Non-pigmented ciliary epithelial cell (primary cell): ENCODE data around the gene AFM.
"Not testable (repeated sequence)": the region's sequence is repeated elsewhere in the genome, so short reads cannot be mapped to it uniquely, and the experiment has no call there.

Experiments
- DNase-seq: peaks from one replicate; pipeline ENCODE4 v3.0.0-alpha.2; 2010; ENCODE audit warnings: low read depth

Gene AFM

DNA sequence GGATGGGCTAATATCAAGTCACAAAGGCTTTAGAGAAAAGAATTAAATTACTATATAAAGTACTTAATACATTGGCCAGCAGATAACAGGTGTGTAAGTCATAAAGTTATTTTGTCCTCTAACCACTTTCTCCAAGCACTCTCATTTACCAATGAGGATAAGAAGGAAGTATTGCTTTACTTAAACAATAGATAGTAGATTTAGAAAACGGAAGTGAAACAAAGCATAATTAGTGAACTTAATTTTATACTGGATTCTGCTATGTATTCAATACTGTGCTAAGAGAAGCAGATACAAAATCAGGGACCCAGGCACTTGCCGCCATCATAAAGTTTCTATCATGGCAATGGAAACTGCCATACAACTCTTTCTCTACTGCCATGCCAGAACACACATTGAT lies 24.0 kb downstream of the AFM start:
- no peak for DNase-seq

DNA sequence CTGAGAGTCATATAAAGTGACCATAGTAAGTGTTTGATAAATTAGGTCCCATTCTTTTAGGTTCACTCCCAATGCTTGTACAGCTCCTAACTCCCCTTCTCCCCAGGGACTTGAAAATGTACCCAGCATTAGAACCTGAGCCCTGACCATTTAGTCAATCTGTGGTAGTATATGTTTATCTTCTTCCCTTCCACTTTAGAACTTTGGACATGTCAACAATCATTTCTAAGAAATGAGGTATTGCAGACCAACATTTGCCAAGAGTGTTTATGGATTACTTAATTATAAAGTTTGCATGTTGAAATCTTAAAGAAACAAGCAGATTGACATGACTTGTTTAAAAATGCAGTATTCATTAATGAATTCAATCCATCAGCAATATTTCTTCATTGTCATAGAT lies 26.0 kb downstream of the AFM start:
- DNase-seq, result no peak

DNA sequence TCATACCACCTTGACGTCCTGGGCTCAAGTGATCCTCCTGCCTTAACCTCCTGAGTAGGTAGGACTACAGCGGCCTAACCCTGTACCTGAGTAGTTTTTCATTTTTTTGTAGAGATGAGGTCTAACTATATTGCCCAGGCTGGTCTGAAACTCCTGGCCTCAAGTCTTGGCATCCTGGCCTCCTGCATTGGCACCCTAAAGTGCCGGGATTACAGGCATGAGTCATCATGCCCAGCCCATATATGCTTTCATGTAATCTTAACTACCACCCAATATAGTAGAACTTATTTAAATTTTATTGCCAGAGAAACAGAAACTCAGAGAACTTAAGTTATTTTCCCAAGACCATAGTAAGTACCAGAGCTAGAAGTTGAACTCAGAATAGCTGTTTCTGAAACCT lies 27.1 kb downstream of the AFM start:
- no peak for DNase-seq

DNA sequence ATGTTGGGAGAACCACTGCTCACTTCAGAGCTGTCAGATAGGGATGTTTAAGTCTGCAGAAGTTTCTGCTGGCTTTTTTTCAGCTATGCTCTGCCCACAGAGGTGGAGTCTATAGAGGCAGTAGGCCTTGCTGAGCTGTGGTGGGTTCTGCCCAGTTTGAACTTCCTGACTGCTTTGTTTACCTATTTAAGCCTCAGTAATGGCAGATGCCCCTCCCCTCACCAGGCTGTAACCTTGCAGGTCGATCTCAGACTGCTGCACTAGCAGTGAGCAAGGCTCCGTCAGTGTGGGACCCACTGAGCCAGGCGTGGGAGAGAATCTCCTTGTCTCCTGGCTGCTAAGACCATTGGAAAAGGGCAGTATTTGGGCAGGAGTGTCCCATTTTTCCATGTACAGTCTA lies 36.8 kb downstream of the AFM start:
- no peak for DNase-seq

DNA sequence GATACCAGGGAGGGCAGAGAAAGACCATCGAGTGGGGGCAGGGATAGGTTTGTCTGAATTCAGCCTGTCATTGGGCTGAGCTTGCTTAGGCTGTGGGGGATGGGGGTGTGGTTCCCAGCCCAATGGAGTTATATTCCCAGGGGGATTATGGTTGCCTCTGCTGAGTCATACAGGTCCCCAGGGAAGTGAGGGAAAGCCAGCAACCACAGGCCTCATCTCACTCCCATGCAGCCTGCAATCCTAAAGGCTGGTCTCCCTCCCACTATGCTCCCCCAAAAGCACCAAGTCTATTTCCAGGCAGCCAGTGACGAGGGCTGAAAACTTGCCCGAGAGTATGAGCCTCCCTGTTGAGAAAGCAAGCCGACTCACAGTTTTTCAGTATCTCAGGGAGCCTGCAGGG lies 39.3 kb downstream of the AFM start:
- DNase-seq, result peak; percentile 71

DNA sequence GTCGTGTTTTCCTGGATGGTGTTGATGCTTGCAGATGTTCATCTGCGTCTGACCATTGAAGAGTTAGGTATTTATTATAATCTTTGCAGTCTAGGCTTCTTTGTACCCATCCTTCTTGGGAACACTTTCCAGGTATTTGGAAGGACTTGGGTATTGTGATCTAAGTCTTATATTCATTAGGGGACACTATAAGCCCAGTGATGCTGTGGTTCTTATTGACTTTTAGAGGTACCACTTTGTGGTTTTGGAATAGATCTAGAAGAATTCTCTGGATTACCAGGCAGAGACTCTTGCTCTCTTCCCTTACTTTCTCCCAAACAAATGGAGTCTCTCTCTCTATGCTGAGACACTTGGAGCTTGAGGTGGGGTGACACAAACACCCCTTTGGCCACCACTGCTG lies 41.6 kb downstream of the AFM start:
- no peak for DNase-seq

DNA sequence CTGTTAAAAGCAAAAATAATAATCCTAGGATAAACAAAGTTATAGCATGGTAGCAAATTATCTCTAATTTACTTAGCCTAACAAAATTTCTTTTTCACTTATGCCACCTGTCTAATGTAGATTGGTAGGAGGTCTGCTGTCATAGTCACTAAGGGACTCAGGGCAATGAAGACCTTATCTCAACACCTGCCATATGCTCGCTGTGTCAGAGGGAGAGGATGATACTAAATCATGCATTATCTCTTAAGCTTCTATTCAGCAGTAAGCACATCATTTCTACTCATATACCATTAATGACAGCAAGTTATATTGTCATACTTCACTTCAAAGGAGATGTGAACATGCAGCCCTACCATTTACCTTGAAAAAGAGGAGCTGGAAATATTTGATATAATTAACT lies 44.1 kb downstream of the AFM start:
- DNase-seq, result no peak

DNA sequence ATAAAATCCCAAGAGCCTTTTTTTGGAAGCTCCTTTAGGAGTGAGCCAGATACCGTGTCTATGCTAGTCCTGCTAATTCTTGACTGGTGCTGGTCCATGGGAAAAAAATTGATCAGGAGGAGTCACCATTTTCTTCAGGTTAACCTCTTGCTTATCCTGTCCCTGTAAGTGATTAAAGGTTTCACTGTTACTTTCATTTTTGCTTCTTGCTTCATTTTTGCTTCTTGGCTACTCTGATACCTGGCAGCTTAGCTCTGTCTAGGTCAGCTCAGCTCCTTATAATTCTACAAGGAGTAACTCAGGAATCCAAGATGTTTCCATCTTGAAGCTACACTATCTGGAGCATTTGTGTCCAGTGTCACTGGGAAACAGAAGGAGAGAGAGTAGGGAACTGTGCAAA lies 45.7 kb downstream of the AFM start:
- no peak for DNase-seq

DNA sequence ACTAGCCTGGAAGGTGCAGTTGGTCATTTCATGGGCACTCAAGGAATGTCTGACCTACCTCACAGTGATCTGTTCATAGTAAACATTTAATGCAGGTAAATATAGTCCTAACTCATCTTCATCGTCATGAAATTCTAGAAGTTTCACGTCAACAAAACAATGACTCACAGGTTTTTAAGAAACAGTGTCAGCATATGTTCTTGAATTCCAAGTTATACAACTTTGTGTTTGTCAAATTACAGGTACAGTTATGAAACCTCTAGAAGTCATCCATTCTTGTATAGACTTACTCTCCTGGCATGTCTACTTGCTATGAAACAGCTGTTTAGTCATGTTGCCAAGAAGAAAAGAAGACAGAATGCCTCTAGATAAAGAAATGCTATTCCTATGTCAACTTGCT lies 46.6 kb downstream of the AFM start:
- DNase-seq, result no peak

DNA sequence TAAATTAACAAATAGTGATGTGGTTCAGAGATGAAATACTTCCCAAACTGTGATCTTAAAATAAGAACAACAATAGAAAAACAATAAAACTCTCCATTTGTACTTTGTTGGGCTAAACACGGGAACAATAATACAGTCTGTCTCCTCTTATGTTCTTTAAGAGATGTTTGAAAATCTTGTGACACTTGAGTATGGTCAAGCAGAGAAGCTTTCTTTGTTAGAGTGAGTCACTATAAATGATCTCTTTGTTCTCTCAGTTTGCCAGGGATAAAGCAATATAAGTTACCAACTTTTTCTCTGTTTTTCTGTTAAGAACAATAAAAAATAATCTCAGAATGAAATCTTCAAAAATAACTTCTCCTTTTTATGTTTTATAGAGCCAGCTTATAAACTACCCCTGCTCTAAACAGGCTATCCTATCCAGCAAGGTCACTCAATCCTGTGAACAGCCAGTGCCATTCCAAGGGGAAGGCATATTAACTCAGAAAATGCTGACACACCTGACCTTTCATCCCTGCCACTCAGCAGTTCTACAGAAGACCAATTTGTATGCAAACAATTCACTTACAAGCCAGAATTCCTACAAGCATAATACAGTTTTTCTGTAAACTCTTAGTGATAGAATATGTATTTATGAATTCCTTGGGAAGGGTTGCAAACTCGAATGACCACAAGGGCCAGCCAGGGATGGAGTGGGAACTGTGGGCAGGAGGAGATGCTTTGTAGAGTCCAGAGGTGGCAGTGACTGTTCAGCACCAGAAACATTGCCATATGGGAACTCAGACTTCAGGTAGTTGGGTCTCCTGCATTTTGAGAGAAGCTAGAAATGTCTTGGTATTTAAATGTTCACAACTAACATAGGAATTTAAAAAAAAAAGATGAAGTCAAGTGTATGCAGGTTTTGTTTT lies 52.2 kb downstream of the AFM start:
- DNase-seq, result no peak

DNA sequence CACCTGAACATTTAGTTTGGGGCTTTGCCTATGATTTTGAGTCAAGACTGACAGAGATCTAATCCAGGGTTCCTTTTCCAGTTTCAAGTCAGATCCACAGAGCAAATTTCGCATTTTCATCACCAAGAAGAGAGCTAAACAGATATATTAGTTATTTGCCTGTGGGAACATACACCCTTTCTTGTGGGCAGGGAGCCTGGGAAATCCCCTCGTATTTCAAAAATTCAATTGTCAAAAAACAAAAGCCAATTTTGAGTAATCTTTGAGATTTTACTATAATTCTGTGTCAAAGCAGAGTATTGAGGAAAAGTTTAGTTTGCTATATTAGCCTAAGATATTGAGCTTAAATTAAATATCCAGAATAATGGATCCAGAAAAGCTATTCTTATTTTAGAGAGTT lies 56.6 kb downstream of the AFM start:
- no peak for DNase-seq

DNA sequence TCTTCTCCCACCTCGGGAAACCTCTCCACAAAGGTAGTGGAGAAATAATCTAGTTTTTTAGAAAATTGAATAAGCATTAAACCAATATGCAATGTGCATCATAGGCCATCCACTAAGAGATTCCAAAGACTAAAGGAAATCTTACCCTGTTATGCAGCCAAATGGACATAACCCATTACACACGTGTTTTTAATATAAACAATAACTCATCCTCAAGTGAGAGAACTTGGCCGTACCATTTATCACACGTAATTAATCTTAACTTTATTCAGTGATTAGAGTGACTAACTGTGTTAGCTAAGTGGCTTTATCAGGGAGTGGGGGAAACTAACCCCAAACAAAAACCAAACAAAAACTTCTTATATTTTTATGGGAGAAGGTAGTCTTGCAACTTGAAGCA lies 57.8 kb downstream of the AFM start:
- DNase-seq, result no peak

DNA sequence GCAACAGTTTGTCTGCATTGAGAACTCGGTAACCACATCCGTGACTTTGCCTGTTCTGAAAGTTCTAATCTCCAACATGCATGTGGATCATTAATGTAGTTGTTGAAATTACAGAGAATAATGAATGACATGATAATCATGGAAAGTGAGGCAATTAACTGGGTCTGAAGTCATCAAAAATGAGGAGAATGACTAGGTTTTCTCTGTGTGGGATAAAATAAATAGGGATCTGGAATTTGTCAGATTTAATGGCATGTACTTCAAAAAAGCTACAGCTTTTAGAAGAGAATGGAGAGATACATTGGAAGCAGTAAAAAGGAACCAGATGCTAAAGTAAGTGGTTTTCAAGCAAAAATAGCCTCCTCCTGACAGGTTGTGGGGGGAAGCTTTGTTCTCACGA lies 59.3 kb downstream of the AFM start:
- DNase-seq, result no peak

DNA sequence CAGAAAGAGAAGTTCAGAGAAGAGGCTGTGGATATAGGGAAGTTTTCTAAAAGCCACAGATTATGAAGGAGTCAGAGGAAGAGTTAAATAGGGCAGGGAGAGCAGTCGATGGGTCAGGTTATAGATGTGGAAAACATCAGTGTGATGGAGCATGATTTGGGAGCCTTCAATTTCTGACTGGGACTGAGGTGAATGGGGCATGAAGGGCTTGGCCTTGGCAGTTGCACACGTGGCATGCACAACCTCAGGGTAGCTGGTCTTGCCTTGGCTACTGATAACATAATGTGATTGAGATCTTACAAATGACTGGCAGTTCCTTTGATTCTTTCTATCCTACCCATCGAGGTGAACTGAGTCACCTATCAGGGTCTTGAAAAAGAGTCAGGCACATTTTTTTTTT lies 59.7 kb downstream of the AFM start:
- DNase-seq, result no peak

DNA sequence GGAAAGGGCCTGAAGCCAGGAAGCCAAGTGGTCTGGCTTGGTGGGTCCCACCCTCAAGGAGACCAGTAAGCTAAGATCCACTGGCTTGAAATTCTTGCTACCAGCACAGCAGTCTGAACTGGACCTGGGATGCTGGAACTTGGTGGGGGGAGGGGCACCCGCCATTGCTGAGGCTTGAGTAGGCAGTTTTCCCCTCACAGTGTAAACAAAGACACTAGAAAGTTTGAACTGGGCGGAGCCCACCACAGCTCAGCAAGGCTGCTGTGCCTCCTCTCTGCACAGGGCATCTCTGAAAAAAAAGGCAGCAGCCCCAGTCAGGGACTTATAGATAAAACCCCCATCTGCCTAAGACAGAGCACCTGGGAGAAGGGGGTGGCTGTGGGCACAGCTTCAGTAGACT lies 63.1 kb downstream of the AFM start:
- no peak for DNase-seq

DNA sequence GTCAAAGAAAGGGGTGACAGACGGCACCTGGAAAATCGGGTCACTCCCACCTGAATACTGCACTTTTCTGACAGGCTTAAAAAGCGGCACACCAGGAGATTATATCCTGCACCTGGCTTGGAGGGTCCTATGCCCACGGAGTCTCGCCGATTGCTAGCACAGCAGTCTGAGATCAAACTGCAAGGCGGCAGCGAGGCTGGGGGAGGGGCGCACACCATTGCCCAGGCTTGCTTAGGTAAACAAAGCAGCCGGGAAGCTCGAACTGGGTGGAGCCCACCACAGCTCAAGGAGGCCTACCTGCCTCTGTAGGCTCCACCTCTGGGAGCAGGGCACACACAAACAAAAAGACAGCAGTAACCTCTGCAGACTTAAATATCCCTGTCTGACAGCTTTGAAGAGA lies 69.3 kb downstream of the AFM start:
- not testable (repeated sequence) for DNase-seq
